ENCODE data around the gene PLEKHM1. TPM values are rescaled to one million over a fixed set of nuclear protein-coding genes. Genes with fewer than 3 reads are reported as not detected.

Gene PLEKHM1
- total and polyA plus RNA-seq, 2 of the 4 experiments (the other 2 are of a cell fraction), result 4.7 to 16.4 TPM

- intact Hi-C loops (cut with micrococcal nuclease) (loop anchor here (10.0 kb wide), 1 partner anchor 431 kb away; no protein-coding TSS in a partner anchor), in situ Hi-C loops (cut with MboI; ENCODE audit: low sequenced_read_pairs) (loop anchor here (25.0 kb wide), 1 partner anchor 414 kb away; the partner anchor contains the start of gene SPPL2C), dilution Hi-C loops (cut with HindIII; ENCODE audit: low sequenced_read_pairs, unreplicated experiment) (no loop called here)
- DNase-seq (no peak), ATAC-seq (ENCODE audit: low read depth) (no peak)
- no TSS peak for BruUV-seq (replicated peaks)
- H3K36me3 ChIP-seq (ENCODE audit: control insufficient read depth, insufficient read depth, low read length), result no peaks in the 10 kb centered on the region
- no peak overlapping the region for H3K27ac ChIP-seq (ENCODE audit: insufficient read depth, low read length)
- ChIA-PET CTCF (no interaction called here), POLR2A (ENCODE audit: unreplicated experiment) (no interaction called here)
- no peaks in the 10 kb centered on the region for H3K4me1 ChIP-seq (ENCODE audit: control insufficient read depth, insufficient read depth, low read length)
- H3K79me1 ChIP-seq (ENCODE audit: low read depth in 1 of 2, low read length in 2 of 2), result no peaks in the 10 kb centered on the region
- H2BK20ac ChIP-seq (ENCODE audit: low read depth, low read length), result no peak overlapping the region
- no peak overlapping the region for H3K18ac ChIP-seq (ENCODE audit: low read depth, low read length)
- no peak overlapping the region for H2AFZ ChIP-seq (replicated peaks; ENCODE audit: low read length, poor library complexity)
- no peak overlapping the region for H3K4ac ChIP-seq (ENCODE audit: low read depth, low read length)
- no peak overlapping the region for H4K91ac ChIP-seq (ENCODE audit: insufficient read depth, low read depth, low read length)
- no peak overlapping the region for H3K14ac ChIP-seq (replicated peaks; ENCODE audit: low read depth, low read length)
- no peak overlapping the region for H3K9ac ChIP-seq (ENCODE audit: low read depth, low read length)
- no peak overlapping the region for H4K8ac ChIP-seq (ENCODE audit: low read depth in 2 of 2, low read length in 2 of 2)
- no peak overlapping the region for H2AK5ac ChIP-seq (ENCODE audit: low read depth, low read length)
- H2BK120ac ChIP-seq (ENCODE audit: low read depth, low read length), result no peak overlapping the region
- H4K5ac ChIP-seq (ENCODE audit: low read depth, low read length), result no peak overlapping the region
- no peak overlapping the region for H3K56ac ChIP-seq (ENCODE audit: extremely low read depth, insufficient read depth, low read length)
- no peak overlapping the region for H3K4me3 ChIP-seq (ENCODE audit: insufficient read depth, low read depth, low read length)
- no peak for TF ChIP-seq MAFK (IDR thresholded peaks at IDR 0.05; ENCODE audit: low read depth, low read length)
- no peak for TF ChIP-seq NFE2L2 (IDR thresholded peaks at IDR 0.05; ENCODE audit: low read depth, low read length)
- no peak for TF ChIP-seq BHLHE40 (IDR thresholded peaks at IDR 0.05; ENCODE audit: low read depth, low read length)
- no peak for TF ChIP-seq MXI1 (IDR thresholded peaks at IDR 0.05; ENCODE audit: borderline replicate concordance, low read depth, low read length)
- no peak for TF ChIP-seq RAD21 (IDR thresholded peaks at IDR 0.05; ENCODE audit: low read length)
- no peak for TF ChIP-seq MAZ (IDR thresholded peaks at IDR 0.05; ENCODE audit: borderline replicate concordance, low read depth, low read length)
- TF ChIP-seq CHD1 (IDR thresholded peaks at IDR 0.05; ENCODE audit: low read depth, low read length), result no peak
- TF ChIP-seq RFX5 (IDR thresholded peaks at IDR 0.05; ENCODE audit: low read depth, low read length), result no peak
- TF ChIP-seq FOS (IDR thresholded peaks at IDR 0.05; ENCODE audit: low read depth, low read length), result no peak
- TF ChIP-seq, protein P1, sequence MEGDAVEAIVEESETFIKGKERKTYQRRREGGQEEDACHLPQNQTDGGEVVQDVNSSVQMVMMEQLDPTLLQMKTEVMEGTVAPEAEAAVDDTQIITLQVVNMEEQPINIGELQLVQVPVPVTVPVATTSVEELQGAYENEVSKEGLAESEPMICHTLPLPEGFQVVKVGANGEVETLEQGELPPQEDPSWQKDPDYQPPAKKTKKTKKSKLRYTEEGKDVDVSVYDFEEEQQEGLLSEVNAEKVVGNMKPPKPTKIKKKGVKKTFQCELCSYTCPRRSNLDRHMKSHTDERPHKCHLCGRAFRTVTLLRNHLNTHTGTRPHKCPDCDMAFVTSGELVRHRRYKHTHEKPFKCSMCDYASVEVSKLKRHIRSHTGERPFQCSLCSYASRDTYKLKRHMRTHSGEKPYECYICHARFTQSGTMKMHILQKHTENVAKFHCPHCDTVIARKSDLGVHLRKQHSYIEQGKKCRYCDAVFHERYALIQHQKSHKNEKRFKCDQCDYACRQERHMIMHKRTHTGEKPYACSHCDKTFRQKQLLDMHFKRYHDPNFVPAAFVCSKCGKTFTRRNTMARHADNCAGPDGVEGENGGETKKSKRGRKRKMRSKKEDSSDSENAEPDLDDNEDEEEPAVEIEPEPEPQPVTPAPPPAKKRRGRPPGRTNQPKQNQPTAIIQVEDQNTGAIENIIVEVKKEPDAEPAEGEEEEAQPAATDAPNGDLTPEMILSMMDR (conservative IDR thresholded peaks at IDR 0.05; ENCODE audit: low read depth, low read length), result no peak
- TF ChIP-seq POLR2A (IDR thresholded peaks at IDR 0.05; ENCODE audit: low read depth, low read length), result no peak
- TF ChIP-seq, protein P2, sequence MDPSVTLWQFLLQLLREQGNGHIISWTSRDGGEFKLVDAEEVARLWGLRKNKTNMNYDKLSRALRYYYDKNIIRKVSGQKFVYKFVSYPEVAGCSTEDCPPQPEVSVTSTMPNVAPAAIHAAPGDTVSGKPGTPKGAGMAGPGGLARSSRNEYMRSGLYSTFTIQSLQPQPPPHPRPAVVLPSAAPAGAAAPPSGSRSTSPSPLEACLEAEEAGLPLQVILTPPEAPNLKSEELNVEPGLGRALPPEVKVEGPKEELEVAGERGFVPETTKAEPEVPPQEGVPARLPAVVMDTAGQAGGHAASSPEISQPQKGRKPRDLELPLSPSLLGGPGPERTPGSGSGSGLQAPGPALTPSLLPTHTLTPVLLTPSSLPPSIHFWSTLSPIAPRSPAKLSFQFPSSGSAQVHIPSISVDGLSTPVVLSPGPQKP (IDR thresholded peaks at IDR 0.05; ENCODE audit: borderline replicate concordance, low read depth, low read length), result no peak
- H3K9me3 ChIP-seq (ENCODE audit: control insufficient read depth, insufficient read depth, low read length), result no peaks in the 10 kb centered on the region
- H3K9me1 ChIP-seq (ENCODE audit: insufficient read depth, low read length), result no peaks in the 10 kb centered on the region
- H3K23ac ChIP-seq (ENCODE audit: low read depth, low read length), result no peak overlapping the region
- H2AK9ac ChIP-seq (replicated peaks; ENCODE audit: low read depth, low read length, poor library complexity), result no peak overlapping the region
- H4K20me1 ChIP-seq (ENCODE audit: insufficient read depth, low read length), result peaks cover 6% of the 10 kb centered on the region; the same call in 1 of the 2 replicates
- H2BK5ac ChIP-seq (ENCODE audit: low read depth, low read length, poor library complexity, severe bottlenecking), result no peak overlapping the region
- no peak overlapping the region for H3K4me2 ChIP-seq (ENCODE audit: low read depth, low read length)
- H2BK15ac ChIP-seq (ENCODE audit: low read depth, low read length), result no peak overlapping the region
- 83% methylated on average over 3 of the region's 8 CpGs; no CpG with 5 or more reads in 1 of the 2 experiments for WGBS, 2 experiments (ENCODE audit: extremely low coverage in 2 of 2, insufficient read length in 1 of 2)
- H3K27me3 ChIP-seq (ENCODE audit: control insufficient read depth, insufficient read depth, low read length), result peaks cover 19% of the 10 kb centered on the region
These were observed 67.1 kb downstream of the PLEKHM1 start for GRCh38 chr17:45423304-45423974.
